Mononuclear cell (primary cell): ENCODE measurements around the gene GRIK4. TPM values are rescaled to one million over a fixed set of nuclear protein-coding genes. Genes with fewer than 3 reads are reported as not detected.

ENCODE experiments used
- H3K27me3 ChIP-seq: 2 replicates; pipeline ENCODE4 v1.6.0; 2011; ENCODE audit warnings: low read length, control low read depth; ENCODE audit not compliant: insufficient read depth
- H3K4me1 ChIP-seq: 2 replicates; pipeline ENCODE4 v1.5.1; 2011; ENCODE audit warnings: mild to moderate bottlenecking, low read length, control low read depth; ENCODE audit not compliant: insufficient read depth
- H3K4me3 ChIP-seq: 2 replicates; pipeline ENCODE4 v1.5.1; 2011; ENCODE audit warnings: mild to moderate bottlenecking, low read length, moderate library complexity
- H3K9me3 ChIP-seq: 2 replicates; pipeline ENCODE4 v1.5.1; 2011; ENCODE audit warnings: low read depth, mild to moderate bottlenecking, control low read depth, low read length
- total RNA-seq: library from RNA; depleted of rRNA; stranded (reverse); fragments of >200 nt; gene quantifications from one replicate; pipeline ENCODE4 v1.2.3, GENCODE V29; 2012

Gene GRIK4
- total RNA-seq, 1 donor, result 0.21 TPM

DNA sequence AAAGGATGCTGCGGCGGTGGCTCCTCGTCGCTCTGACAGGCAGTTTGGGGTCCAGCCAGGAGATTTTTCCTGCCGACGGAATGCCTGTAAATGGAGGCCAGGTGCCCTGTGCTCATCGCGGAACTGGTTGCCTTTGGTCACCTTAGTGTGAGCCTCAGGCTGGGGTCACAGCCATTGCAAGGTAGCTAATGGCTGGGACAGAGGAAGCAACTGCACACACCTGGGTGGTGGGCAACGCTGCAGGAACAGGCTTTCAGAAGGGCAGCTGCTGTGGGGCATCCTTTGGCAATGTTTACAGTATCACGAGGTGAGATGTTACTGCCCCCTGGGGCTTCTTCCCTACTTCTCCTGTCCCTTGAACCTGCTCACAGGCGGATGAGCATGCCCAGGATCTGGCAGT lies 205.5 kb downstream of the GRIK4 start:
- Histone ChIP-seq H3K9me3 (no peaks in the 10 kb centered on the region), H3K4me1 (no peaks in the 10 kb centered on the region), H3K27me3 (no peaks in the 10 kb centered on the region), H3K4me3 (no peak overlapping the region)

DNA sequence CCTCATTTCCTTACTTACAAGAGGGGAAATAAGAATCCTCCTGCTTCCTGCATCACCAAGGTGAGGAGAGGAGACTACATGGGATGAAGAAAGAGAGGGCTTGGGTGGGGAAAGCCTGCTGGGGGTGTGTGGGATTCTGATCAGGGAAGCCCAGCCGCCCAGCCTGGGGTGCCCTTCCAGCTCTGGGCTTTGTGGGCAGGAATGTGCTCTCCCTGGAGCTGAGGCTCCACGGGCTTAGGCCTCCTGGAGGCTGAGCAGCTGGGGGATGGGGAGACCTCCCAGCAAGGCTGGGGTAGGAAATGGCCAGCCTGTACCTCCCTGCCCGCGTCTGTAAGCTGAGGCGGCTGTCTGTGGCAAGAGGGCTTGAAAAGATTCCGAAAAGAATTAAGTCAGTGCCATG lies 206.1 kb downstream of the GRIK4 start:
- H3K27me3 ChIP-seq, result no peaks in the 10 kb centered on the region
- H3K4me1 ChIP-seq, result no peaks in the 10 kb centered on the region
- no peaks in the 10 kb centered on the region for H3K9me3 ChIP-seq
- no peak overlapping the region for H3K4me3 ChIP-seq

DNA sequence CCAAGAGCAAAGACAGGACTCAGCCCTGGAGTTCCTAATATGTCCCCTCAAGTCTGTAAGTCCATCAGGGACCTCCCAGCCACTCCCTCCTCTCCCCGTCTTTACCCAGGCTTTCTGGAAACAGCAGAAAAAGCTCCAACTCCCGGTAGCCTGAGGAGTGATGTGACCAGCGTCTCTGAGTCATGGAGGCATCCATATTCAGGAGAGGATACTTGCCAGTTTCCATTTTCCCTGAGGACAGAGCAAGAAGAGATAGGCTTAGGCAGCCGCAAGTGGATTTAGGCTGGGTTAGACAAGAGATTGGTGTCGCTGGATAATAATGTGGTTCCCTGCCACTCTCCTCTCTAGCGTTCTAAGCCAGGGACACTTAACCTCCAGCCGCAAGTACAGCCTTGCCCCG lies 206.6 kb downstream of the GRIK4 start:
- Histone ChIP-seq H3K27me3 (no peaks in the 10 kb centered on the region), H3K9me3 (no peaks in the 10 kb centered on the region), H3K4me3 (no peak overlapping the region), H3K4me1 (no peaks in the 10 kb centered on the region)

- no peak overlapping the region for H3K4me3 ChIP-seq
- no peaks in the 10 kb centered on the region for H3K9me3 ChIP-seq
- H3K27me3 ChIP-seq, result no peaks in the 10 kb centered on the region
- no peaks in the 10 kb centered on the region for H3K4me1 ChIP-seq
Observed at GRCh38 chr11:120719348-120719747, 207.8 kb downstream of the GRIK4 start.

GRCh38 chr11:120720760-120721159 lies 209.2 kb downstream of the GRIK4 start:
- Histone ChIP-seq H3K4me1 (no peaks in the 10 kb centered on the region), H3K9me3 (no peaks in the 10 kb centered on the region), H3K4me3 (no peak overlapping the region)

GRCh38 chr11:120722524-120722923 lies 211.0 kb downstream of the GRIK4 start:
- Histone ChIP-seq H3K4me3 (no peak overlapping the region), H3K4me1 (no peaks in the 10 kb centered on the region), H3K9me3 (peaks cover 9% of the 10 kb centered on the region), H3K27me3 (no peaks in the 10 kb centered on the region)

More at GRCh38 chr11:120720760-120721159, 209.2 kb downstream of the GRIK4 start:
- H3K27me3 ChIP-seq, result no peaks in the 10 kb centered on the region

DNA sequence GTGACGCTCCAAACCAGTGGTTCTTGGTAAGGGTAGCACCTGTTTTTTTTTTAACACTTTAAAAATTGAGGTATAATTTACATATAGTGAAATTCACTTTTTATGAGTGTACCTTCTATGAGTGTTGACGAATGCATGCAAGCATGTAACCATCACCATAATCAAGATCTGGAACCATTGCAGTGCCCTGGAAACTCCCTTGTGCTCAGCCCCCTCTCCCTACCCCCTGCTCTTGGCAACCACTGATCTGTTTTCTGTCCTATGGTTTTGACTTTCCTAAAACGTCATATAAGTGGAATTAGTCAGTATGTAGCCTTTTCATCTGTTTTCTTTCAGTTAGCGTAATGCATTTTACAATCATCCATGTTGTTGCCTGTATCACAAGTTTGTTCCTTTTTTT lies 212.2 kb downstream of the GRIK4 start:
- Histone ChIP-seq H3K27me3 (no peaks in the 10 kb centered on the region), H3K9me3 (peaks cover 15% of the 10 kb centered on the region), H3K4me3 (no peak overlapping the region), H3K4me1 (no peaks in the 10 kb centered on the region)

- Histone ChIP-seq H3K4me3 (no peak overlapping the region), H3K9me3 (peaks cover 15% of the 10 kb centered on the region), H3K27me3 (no peaks in the 10 kb centered on the region), H3K4me1 (no peaks in the 10 kb centered on the region)
Observed at GRCh38 chr11:120727752-120728151, 216.2 kb downstream of the GRIK4 start.

DNA sequence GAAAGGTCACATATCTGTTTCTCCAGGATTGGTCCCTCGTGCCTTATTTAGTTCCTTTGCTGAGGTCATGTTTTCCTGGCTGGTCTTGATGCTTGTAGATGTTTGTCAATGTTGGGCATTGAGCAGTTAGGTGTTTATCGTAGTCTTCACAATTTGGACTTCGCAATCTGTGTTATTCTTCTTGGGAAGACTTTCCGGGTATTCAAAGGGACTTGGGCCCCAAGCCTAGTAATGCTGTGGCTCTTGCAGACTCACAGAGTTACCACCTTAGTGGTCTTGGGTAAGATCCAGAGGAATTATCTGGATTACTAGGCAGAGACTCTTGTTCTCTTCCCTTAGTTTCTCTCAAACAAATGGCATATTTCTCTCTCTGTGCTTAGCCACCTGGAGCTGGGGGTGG lies 223.5 kb downstream of the GRIK4 start:
- no peaks in the 10 kb centered on the region for H3K9me3 ChIP-seq
- no peaks in the 10 kb centered on the region for H3K4me1 ChIP-seq
- no peaks in the 10 kb centered on the region for H3K27me3 ChIP-seq
- no peak overlapping the region for H3K4me3 ChIP-seq

DNA sequence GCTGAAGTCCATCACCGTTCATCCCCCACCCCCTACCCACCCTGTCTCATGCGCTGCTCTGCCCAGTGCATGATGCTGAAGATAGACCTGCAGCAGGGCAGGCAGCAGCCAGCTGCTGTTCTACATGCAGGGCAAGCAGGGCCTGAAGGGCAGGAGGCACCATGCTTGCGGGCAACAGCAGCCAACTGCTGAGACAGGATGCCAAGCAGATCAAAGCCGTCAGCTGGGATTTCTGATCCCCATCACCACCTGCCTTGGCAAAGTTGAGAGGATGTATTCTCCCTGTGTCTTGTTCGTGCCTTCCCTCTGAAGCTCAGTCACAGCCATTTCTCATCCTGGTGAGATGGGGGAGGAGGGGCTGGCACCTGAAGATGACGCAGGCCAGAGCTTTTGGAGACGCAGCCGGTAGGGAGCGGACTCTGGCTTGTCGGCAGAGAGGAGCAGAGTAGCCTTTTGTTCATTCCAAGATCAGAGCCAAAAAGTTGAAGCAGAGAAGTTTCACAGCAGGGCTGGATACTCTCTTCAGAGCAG lies 227.0 kb downstream of the GRIK4 start:
- Histone ChIP-seq H3K27me3 (no peaks in the 10 kb centered on the region), H3K9me3 (no peaks in the 10 kb centered on the region), H3K4me1 (no peaks in the 10 kb centered on the region), H3K4me3 (no peak overlapping the region)

DNA sequence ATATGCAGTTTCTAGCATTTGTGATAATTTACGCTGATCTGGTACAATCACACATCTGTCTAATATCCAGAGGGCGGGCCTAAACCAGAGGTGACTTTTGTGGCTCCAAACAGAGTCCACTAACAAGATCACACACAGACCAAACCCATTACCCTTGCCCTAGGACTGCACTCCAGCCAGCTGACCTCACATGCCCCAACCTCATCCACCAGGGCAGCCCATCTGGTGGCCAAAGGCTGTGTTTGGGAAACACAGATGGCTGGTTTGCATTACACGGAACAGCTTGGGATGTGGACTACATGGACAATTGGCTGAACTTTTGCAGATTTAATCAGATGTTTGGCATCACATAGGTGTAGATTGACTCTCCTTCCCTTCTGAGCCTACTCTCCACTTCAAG lies 228.2 kb downstream of the GRIK4 start:
- Histone ChIP-seq H3K4me3 (no peak overlapping the region), H3K9me3 (no peaks in the 10 kb centered on the region), H3K27me3 (no peaks in the 10 kb centered on the region), H3K4me1 (no peaks in the 10 kb centered on the region)

DNA sequence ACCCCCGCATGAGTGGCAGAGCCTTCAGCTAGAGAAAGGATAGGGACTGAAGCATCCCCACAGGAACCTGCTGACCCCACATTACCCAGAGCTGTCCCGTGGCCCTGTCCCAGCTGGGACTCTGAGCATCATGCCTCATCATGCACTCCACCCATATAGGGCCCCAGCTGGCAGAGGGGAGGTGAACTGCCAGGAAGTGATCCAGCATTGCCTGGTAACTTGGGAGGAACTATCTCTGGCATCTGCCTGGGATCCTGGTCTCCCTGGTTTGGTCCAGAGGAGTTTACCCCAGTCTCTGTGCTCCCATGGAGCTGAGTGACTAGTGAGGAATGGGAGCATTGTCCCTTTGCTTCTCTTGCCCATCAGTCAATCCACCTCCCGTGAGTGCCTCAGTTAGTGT lies 228.8 kb downstream of the GRIK4 start:
- no peaks in the 10 kb centered on the region for H3K27me3 ChIP-seq
- H3K4me3 ChIP-seq, result no peak overlapping the region
- no peaks in the 10 kb centered on the region for H3K4me1 ChIP-seq
- no peaks in the 10 kb centered on the region for H3K9me3 ChIP-seq

GRCh38 chr11:120744016-120744994 lies 232.8 kb downstream of the GRIK4 start:
- no peak overlapping the region for H3K4me3 ChIP-seq
- no peaks in the 10 kb centered on the region for H3K9me3 ChIP-seq
- H3K27me3 ChIP-seq, result no peaks in the 10 kb centered on the region
- H3K4me1 ChIP-seq, result no peaks in the 10 kb centered on the region

DNA sequence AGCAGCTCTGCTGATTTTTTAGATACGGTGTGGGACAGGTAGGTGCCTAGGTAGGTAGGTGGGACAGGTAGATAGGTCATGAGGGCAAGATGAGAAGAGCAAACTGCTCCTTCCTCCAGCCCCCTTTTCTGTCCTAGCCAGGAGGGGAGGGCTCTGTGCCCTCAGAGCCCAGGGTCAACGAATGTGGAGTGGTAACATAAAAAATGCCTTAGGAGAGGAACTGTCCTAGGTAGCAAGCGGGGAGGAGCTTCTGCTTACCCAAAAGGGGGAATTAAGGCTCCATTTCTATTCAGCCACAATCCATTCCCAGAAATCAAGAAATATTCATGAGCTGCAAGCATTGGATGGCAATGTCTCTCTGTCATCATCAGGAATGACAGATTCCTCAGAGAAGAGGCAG lies 234.8 kb downstream of the GRIK4 start:
- Histone ChIP-seq H3K4me1 (no peaks in the 10 kb centered on the region), H3K9me3 (no peaks in the 10 kb centered on the region), H3K27me3 (no peaks in the 10 kb centered on the region), H3K4me3 (no peak overlapping the region)

DNA sequence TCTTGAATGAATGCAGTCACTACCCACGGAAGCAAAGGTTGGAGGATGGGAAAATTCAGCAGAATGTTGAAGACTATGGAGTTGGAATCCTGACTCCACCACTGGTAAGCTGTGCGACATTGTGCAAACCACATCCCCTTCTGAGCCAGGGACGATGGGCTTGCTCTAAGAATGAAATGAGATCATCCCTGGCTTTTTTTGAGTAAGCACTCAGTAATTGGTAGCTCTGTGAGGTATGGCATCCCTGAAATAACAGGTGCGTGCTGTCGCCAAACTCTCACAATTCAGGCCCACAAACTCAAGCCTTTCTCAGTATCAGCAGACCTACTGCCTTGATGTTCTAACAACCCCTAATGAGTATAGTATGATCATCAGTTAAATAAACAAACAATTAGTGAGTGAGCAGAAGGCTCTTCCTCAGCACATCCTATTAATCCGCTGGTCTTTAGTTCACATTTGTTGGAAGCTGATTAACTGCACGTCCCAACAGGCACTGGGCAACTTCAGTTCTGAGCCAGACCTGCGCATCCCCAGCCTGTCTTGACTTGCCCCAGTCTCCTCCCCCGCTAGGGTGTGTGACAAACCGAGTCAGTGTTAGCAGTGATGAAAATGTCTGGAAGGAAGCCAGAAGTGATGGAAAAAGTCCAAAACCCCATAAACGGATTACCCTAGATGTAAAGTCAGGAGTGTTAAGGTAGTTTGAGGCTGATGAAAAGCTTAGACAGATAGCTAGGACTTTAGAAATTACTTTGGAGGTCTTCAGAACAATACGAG lies 235.5 kb downstream of the GRIK4 start:
- Histone ChIP-seq H3K4me3 (no peak overlapping the region), H3K27me3 (no peaks in the 10 kb centered on the region), H3K9me3 (no peaks in the 10 kb centered on the region), H3K4me1 (no peaks in the 10 kb centered on the region)
